Kidney tubule cell (primary cell): ENCODE measurements around the gene SNRPA.
A peak's percentile ranks its signal among the peaks of the same experiment; 100 is the strongest.
"Not testable (repeated sequence)": the region's sequence is repeated elsewhere in the genome, so short reads cannot be mapped to it uniquely, and the experiment has no call there.

ENCODE experiments used
- DNase-seq: peaks from one replicate; pipeline ENCODE4 v3.0.0-alpha.2; 2018; ENCODE audit warnings: low spot score

SNRPA gene

GRCh38 chr19:40777937-40778705 is 27.1 kb downstream of the SNRPA start, which contains the start of gene RAB4B:
RAB4B (plus strand) TSS chr19:40778247; CDS start chr19:40778376, 129 bp downstream.
- DNase-seq, result peak; percentile 99

GRCh38 chr19:40778706-40779284 is 27.8 kb downstream of the SNRPA start:
- DNase-seq, result peak; percentile 43

- DNase-seq, result no peak
Observed at GRCh38 chr19:40780582-40780981, 29.6 kb downstream of the SNRPA start.

- DNase-seq, result no peak
Observed at GRCh38 chr19:40781140-40781539, 30.1 kb downstream of the SNRPA start.

GRCh38 chr19:40783711-40784110 is 32.7 kb downstream of the SNRPA start:
- no peak for DNase-seq

GRCh38 chr19:40784146-40784545 is 33.1 kb downstream of the SNRPA start:
- DNase-seq, result not testable (repeated sequence)

GRCh38 chr19:40785526-40785925 is 34.5 kb downstream of the SNRPA start:
- DNase-seq, result no peak

GRCh38 chr19:40786060-40787037 is 35.3 kb downstream of the SNRPA start:
- no peak for DNase-seq

GRCh38 chr19:40791349-40791748 is 40.3 kb downstream of the SNRPA start:
- no peak for DNase-seq

- no peak for DNase-seq
Observed at GRCh38 chr19:40791996-40792395, 41.0 kb downstream of the SNRPA start.

- DNase-seq, result no peak
Observed at GRCh38 chr19:40797166-40797962, 46.4 kb downstream of the SNRPA start.

- peak; percentile 76 for DNase-seq
Observed at GRCh38 chr19:40797963-40798682, 47.1 kb downstream of the SNRPA start.

GRCh38 chr19:40798683-40799557 is 47.9 kb downstream of the SNRPA start, which contains the start of gene EGLN2:
EGLN2 (plus strand) TSS chr19:40799191; CDS start chr19:40800573, 1,382 bp downstream.
- DNase-seq, result peak; percentile 99

GRCh38 chr19:40799558-40800338 is 48.7 kb downstream of the SNRPA start:
- peak; percentile 23 for DNase-seq

- no peak for DNase-seq
Observed at GRCh38 chr19:40800339-40800996, 49.5 kb downstream of the SNRPA start.

GRCh38 chr19:40800997-40801377 is 50.0 kb downstream of the SNRPA start:
- DNase-seq, result no peak

GRCh38 chr19:40801426-40802299 is 50.7 kb downstream of the SNRPA start:
- DNase-seq, result no peak
